ENCODE data around the gene MCMBP.

The MCMBP gene

DNA sequence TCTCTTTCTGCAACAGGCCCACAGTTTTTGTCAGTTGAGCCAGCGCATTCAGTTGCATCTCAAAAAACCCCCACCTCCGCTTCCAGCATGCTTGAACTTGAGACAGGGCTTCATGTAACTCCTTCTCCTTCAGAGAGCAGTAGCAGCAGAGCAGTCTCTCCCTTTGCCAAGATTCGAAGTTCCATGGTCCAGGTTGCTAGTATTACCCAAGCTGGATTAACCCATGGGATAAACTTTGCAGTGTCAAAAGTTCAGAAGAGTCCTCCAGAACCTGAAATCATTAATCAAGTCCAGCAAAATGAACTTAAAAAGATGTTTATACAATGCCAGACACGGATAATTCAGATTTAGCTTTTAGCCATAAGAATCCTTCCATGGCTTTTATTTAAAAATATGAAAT lies 45.2 kb downstream of the MCMBP start:
- Histone ChIP-seq H3K36me3 (replicated peaks; ENCODE audit: insufficient read depth, low read length) (peaks cover 16% of the 10 kb centered on the region; the same call in 1 of the 2 replicates), H3K4me3 (ENCODE audit: low read length) (no peak overlapping the region), H3K9me2 (replicated peaks; ENCODE audit: insufficient read depth, low read length) (no peaks in the 10 kb centered on the region), H3K27ac (ENCODE audit: low read length) (no peak overlapping the region), H3K9me3 (replicated peaks; ENCODE audit: insufficient read depth, low read length) (no peaks in the 10 kb centered on the region), H3K27me3 (replicated peaks; ENCODE audit: insufficient read depth, low read length) (no peaks in the 10 kb centered on the region), H2AFZ (ENCODE audit: low read length) (no peak overlapping the region), H3K79me2 (ENCODE audit: low read length) (no peaks in the 10 kb centered on the region), H3K4me2 (ENCODE audit: low read depth, low read length) (no peak overlapping the region), H3F3A (ENCODE audit: insufficient read depth, low read length) (no peaks in the 10 kb centered on the region), H4K20me1 (ENCODE audit: insufficient read depth, low read length) (no peaks in the 10 kb centered on the region), H3K9ac (ENCODE audit: low read length) (no peak overlapping the region), H3K4me1 (ENCODE audit: low read length) (no peaks in the 10 kb centered on the region)
- no peak for DNase-seq
- TF ChIP-seq EZH2 (optimal IDR thresholded peaks at IDR 0.05; ENCODE audit: low read depth, low read length) = no peak

DNA sequence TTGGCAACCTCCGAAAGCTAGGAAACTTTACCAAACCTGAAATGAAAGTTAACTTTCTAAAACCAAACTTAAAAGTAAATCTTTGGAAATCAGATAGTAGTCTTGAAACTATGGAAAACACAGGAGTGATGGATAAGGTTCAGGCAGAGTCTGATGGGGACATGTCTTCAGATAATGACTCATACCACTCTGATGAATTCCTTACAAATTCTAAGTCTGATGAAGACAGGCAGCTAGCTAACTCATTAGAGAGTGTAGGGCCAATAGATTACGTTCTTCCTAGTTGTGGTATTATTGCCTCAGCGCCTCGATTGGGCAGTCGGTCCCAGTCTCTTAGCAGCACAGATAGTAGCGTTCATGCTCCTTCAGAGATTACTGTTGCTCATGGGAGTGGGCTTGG lies 45.9 kb downstream of the MCMBP start:
- peaks cover 9% of the 10 kb centered on the region; the same call in 1 of the 2 replicates for H3K36me3 ChIP-seq (replicated peaks; ENCODE audit: insufficient read depth, low read length)
- H3K4me3 ChIP-seq (ENCODE audit: low read length) = no peak overlapping the region
- H3K9ac ChIP-seq (ENCODE audit: low read length) = no peak overlapping the region
- no peak overlapping the region for H3K27ac ChIP-seq (ENCODE audit: low read length)
- no peaks in the 10 kb centered on the region for H3K79me2 ChIP-seq (ENCODE audit: low read length)
- no peaks in the 10 kb centered on the region for H3K27me3 ChIP-seq (replicated peaks; ENCODE audit: insufficient read depth, low read length)
- H3K9me2 ChIP-seq (replicated peaks; ENCODE audit: insufficient read depth, low read length) = no peaks in the 10 kb centered on the region
- H3K4me2 ChIP-seq (ENCODE audit: low read depth, low read length) = no peak overlapping the region
- H2AFZ ChIP-seq (ENCODE audit: low read length) = no peak overlapping the region
- H3K4me1 ChIP-seq (ENCODE audit: low read length) = no peaks in the 10 kb centered on the region
- no peaks in the 10 kb centered on the region for H3K9me3 ChIP-seq (replicated peaks; ENCODE audit: insufficient read depth, low read length)
- TF ChIP-seq EZH2 (optimal IDR thresholded peaks at IDR 0.05; ENCODE audit: low read depth, low read length) (no peak), EZH2phosphoT487 (IDR thresholded peaks at IDR 0.05; ENCODE audit: low read length) (no peak)
- TF ChIP-seq, protein P1, sequence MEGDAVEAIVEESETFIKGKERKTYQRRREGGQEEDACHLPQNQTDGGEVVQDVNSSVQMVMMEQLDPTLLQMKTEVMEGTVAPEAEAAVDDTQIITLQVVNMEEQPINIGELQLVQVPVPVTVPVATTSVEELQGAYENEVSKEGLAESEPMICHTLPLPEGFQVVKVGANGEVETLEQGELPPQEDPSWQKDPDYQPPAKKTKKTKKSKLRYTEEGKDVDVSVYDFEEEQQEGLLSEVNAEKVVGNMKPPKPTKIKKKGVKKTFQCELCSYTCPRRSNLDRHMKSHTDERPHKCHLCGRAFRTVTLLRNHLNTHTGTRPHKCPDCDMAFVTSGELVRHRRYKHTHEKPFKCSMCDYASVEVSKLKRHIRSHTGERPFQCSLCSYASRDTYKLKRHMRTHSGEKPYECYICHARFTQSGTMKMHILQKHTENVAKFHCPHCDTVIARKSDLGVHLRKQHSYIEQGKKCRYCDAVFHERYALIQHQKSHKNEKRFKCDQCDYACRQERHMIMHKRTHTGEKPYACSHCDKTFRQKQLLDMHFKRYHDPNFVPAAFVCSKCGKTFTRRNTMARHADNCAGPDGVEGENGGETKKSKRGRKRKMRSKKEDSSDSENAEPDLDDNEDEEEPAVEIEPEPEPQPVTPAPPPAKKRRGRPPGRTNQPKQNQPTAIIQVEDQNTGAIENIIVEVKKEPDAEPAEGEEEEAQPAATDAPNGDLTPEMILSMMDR (IDR thresholded peaks at IDR 0.05; ENCODE audit: low read length) = no peak
- H4K20me1 ChIP-seq (ENCODE audit: insufficient read depth, low read length) = no peaks in the 10 kb centered on the region
- no peak for DNase-seq
- H3F3A ChIP-seq (ENCODE audit: insufficient read depth, low read length) = no peaks in the 10 kb centered on the region

DNA sequence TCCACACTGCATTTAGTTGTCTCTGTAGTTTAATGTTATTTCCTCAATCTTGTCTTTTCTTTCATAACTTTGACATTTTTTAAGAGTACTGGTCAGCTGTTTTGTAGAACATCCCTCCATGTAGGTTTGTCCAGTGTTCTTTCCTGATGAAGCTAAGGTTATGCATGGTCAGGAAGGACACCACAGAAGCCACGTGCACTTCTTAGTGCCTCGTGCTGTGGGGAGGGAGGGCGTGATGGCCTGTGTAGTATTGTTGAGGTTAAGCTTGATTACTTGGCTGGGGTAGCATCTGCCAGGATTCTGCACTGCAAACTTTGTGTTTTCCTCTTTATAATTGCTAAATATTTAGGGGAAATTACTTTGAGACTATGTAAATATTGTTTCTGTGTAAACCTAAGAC lies 48.3 kb downstream of the MCMBP start:
- Histone ChIP-seq H3K36me3 (replicated peaks; ENCODE audit: insufficient read depth, low read length) (no peaks in the 10 kb centered on the region), H3K9me3 (replicated peaks; ENCODE audit: insufficient read depth, low read length) (no peaks in the 10 kb centered on the region), H2AFZ (ENCODE audit: low read length) (no peak overlapping the region), H4K20me1 (ENCODE audit: insufficient read depth, low read length) (no peaks in the 10 kb centered on the region), H3K4me1 (ENCODE audit: low read length) (no peaks in the 10 kb centered on the region), H3F3A (ENCODE audit: insufficient read depth, low read length) (no peaks in the 10 kb centered on the region), H3K4me2 (ENCODE audit: low read depth, low read length) (no peak overlapping the region), H3K9ac (ENCODE audit: low read length) (no peak overlapping the region), H3K27me3 (replicated peaks; ENCODE audit: insufficient read depth, low read length) (no peaks in the 10 kb centered on the region), H3K9me2 (replicated peaks; ENCODE audit: insufficient read depth, low read length) (no peaks in the 10 kb centered on the region), H3K79me2 (ENCODE audit: low read length) (no peaks in the 10 kb centered on the region), H3K4me3 (ENCODE audit: low read length) (no peak overlapping the region), H3K27ac (ENCODE audit: low read length) (no peak overlapping the region)
- no peak for DNase-seq
- TF ChIP-seq EZH2phosphoT487 (IDR thresholded peaks at IDR 0.05; ENCODE audit: low read length) (no peak), EZH2 (optimal IDR thresholded peaks at IDR 0.05; ENCODE audit: low read depth, low read length) (no peak)
- TF ChIP-seq, protein P1 (IDR thresholded peaks at IDR 0.05; ENCODE audit: low read length) = no peak

DNA sequence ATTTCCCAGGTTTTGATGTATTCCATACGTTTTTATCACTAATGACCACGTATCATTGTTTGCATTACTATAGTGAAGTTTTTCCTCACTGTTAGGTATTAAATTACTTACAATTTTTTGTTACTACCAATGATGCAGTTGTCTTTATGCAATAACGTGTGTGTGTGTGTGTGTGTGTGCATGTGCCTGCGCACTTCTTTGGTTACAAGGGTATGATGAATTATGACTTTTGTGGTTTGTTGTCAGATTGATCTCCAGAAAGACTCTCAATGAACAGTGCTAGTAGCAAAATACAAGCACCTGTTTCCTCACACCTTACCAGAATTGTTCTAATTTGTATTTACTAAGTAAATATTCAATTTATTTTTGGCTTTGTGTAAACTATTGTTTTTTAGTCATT lies 51.5 kb downstream of the MCMBP start:
- Histone ChIP-seq H3K36me3 (replicated peaks; ENCODE audit: insufficient read depth, low read length) (no peaks in the 10 kb centered on the region), H3K4me3 (ENCODE audit: low read length) (no peak overlapping the region)

More for the DNA sequence above, 51.5 kb downstream of the MCMBP start:
- Histone ChIP-seq H2AFZ (ENCODE audit: low read length) (no peak overlapping the region), H3K27me3 (replicated peaks; ENCODE audit: insufficient read depth, low read length) (no peaks in the 10 kb centered on the region), H3K4me2 (ENCODE audit: low read depth, low read length) (no peak overlapping the region), H3K9me3 (replicated peaks; ENCODE audit: insufficient read depth, low read length) (no peaks in the 10 kb centered on the region), H3K27ac (ENCODE audit: low read length) (no peak overlapping the region), H4K20me1 (ENCODE audit: insufficient read depth, low read length) (no peaks in the 10 kb centered on the region), H3K9me2 (replicated peaks; ENCODE audit: insufficient read depth, low read length) (no peaks in the 10 kb centered on the region), H3F3A (ENCODE audit: insufficient read depth, low read length) (no peaks in the 10 kb centered on the region), H3K4me1 (ENCODE audit: low read length) (no peaks in the 10 kb centered on the region), H3K9ac (ENCODE audit: low read length) (no peak overlapping the region), H3K79me2 (ENCODE audit: low read length) (no peaks in the 10 kb centered on the region)
- DNase-seq = no peak
- TF ChIP-seq, protein P1 (IDR thresholded peaks at IDR 0.05; ENCODE audit: low read length) = no peak
- TF ChIP-seq EZH2phosphoT487 (IDR thresholded peaks at IDR 0.05; ENCODE audit: low read length) (no peak), EZH2 (optimal IDR thresholded peaks at IDR 0.05; ENCODE audit: low read depth, low read length) (no peak)

Data from MM.1S (cell line).